H1 (cell line): Measurements from ENCODE around the gene GALNT12. TPM values are rescaled to one million over a fixed set of nuclear protein-coding genes. Genes with fewer than 3 reads are reported as not detected.

Experiments used
- CTCF ChIA-PET: fragments of 300-600 bp; sonication (Branson Sonifier 250); formaldehyde crosslinking; loops from one replicate; lab custom pipeline; 2021; ENCODE audit not compliant: partially characterized antibody; lab: Charles Lee
- POLR2A ChIA-PET: fragments of 300-600 bp; sonication (Branson Sonifier 250); formaldehyde crosslinking; loops from one replicate; lab custom pipeline; 2021; ENCODE audit warnings: inconsistent platforms; ENCODE audit not compliant: partially characterized antibody; lab: Charles Lee
- DNase-seq, 2 experiments: peaks; one replicate each; pipeline versions ENCODE4 v3.0.0 to v3.0.0-alpha.2; 2010 to 2022; ENCODE audit warnings: low spot score in 2 of 2, low read depth in 1 of 2, mixed read lengths in 1 of 2
- FAIRE-seq: peaks from 2 replicates; lab custom pipeline; 2011; peaks lifted over from hg19 to GRCh38; lab: Jason Lieb, UNC
- H2AFZ ChIP-seq: 2 replicates; pipeline ENCODE4 v1.8.1; 2012; ENCODE audit warnings: low read length, inconsistent platforms
- H2AK5ac ChIP-seq: 2 replicates; pipeline ENCODE4 v1.6.1; 2013; ENCODE audit warnings: low read depth, low read length
- H2BK120ac ChIP-seq: replicated peaks from 2 replicates; pipeline ENCODE3; 2013; ENCODE audit warnings: low read depth, low read length, inconsistent platforms
- H2BK12ac ChIP-seq: 2 replicates; pipeline ENCODE4 v1.6.1; 2013; ENCODE audit warnings: low read depth, low read length
- H2BK15ac ChIP-seq: 2 replicates; pipeline ENCODE4 v1.6.1; 2013; ENCODE audit warnings: low read length
- H2BK20ac ChIP-seq: 2 replicates; pipeline ENCODE4 v1.6.1; 2013; ENCODE audit warnings: low read length
- H2BK5ac ChIP-seq: 2 replicates; pipeline ENCODE4 v1.6.1; 2013; ENCODE audit warnings: low read depth, low read length
- H3K14ac ChIP-seq: 2 replicates; pipeline ENCODE4 v1.6.1; 2013; ENCODE audit warnings: inconsistent platforms; ENCODE audit not compliant: insufficient read length
- H3K18ac ChIP-seq: 2 replicates; pipeline ENCODE4 v1.6.1; 2013; ENCODE audit warnings: low read length; ENCODE audit errors: extremely low read depth
- H3K23ac ChIP-seq: 2 replicates; pipeline ENCODE4 v1.6.1; 2013; ENCODE audit warnings: inconsistent platforms; ENCODE audit not compliant: insufficient read length
- H3K23me2 ChIP-seq: 2 replicates; pipeline ENCODE4 v1.6.1; 2013; ENCODE audit warnings: low read depth, low read length
- H3K27ac ChIP-seq: 2 replicates; pipeline ENCODE4 v1.6.1; 2011; ENCODE audit warnings: low read depth, low read length, inconsistent platforms
- H3K27me3 ChIP-seq, 4 experiments: replicated peaks in 1 of 4; 1 replicate in 1 of 4; 2 replicates in 3 of 4; pipeline versions ENCODE4 v1.6.1 to v1.8.1; 2011 to 2013; ENCODE audit warnings: low read length in 3 of 4, mild to moderate bottlenecking in 3 of 4, inconsistent platforms in 2 of 4, mixed read lengths in 2 of 4, moderate library complexity in 1 of 4; ENCODE audit not compliant: control insufficient read depth in 3 of 4, insufficient read depth in 3 of 4; ENCODE audit errors: extremely low read depth in 1 of 4
- H3K36me3 ChIP-seq, 4 experiments: 2 replicates each; pipeline versions ENCODE4 v1.6.1 to v1.8.1; 2011 to 2013; ENCODE audit warnings: mild to moderate bottlenecking in 4 of 4, low read length in 3 of 4, moderate library complexity in 2 of 4, control low read depth in 1 of 4, inconsistent platforms in 1 of 4; ENCODE audit not compliant: insufficient read depth in 4 of 4, control insufficient read depth in 2 of 4
- H3K4ac ChIP-seq: replicated peaks from 2 replicates; pipeline ENCODE3; 2013; ENCODE audit warnings: low read length, low read depth, mixed read lengths, inconsistent platforms; ENCODE audit not compliant: insufficient read length
- H3K4me1 ChIP-seq, 4 experiments: replicated peaks in 1 of 4; 1 replicate in 1 of 4; 2 replicates in 3 of 4; pipeline versions ENCODE4 v1.6.1 to v1.8.1; 2011 to 2013; ENCODE audit warnings: low read length in 3 of 4, inconsistent platforms in 2 of 4, mixed read lengths in 1 of 4; ENCODE audit not compliant: insufficient read depth in 4 of 4, control insufficient read depth in 3 of 4
- H3K4me2 ChIP-seq, 2 experiments: 2 replicates each; pipeline versions ENCODE4 v1.6.1 to v1.8.1; 2011 to 2013; ENCODE audit warnings: low read depth in 2 of 2, low read length in 2 of 2, control low read depth in 1 of 2, inconsistent platforms in 1 of 2, mild to moderate bottlenecking in 1 of 2; ENCODE audit not compliant: insufficient read depth in 1 of 2
- H3K4me3 ChIP-seq, 4 experiments: fragments of 200-600, 300-600 bp in 1 of 4; sonication (generic), shearing (Covaris generic), sonication (Bioruptor Twin) in 1 of 4; 2 replicates each; pipeline versions ENCODE4 v1.5.1 to v1.8.1; 2011 to 2016; ENCODE audit warnings: low read length in 4 of 4, low read depth in 3 of 4, control low read depth in 2 of 4, inconsistent platforms in 2 of 4, mild to moderate bottlenecking in 2 of 4, mixed read lengths in 1 of 4, moderate library complexity in 1 of 4; ENCODE audit not compliant: insufficient read depth in 2 of 4; ENCODE audit errors: extremely low read depth in 1 of 4
- H3K56ac ChIP-seq: replicated peaks from 2 replicates; pipeline ENCODE3; 2013; ENCODE audit warnings: low read depth, mild to moderate bottlenecking, mixed read lengths, low read length, inconsistent platforms; ENCODE audit not compliant: insufficient read length
- H3K79me1 ChIP-seq: 2 replicates; pipeline ENCODE4 v1.6.1; 2013; ENCODE audit warnings: low read depth, low read length, control low read depth
- H3K79me2 ChIP-seq, 2 experiments: 2 replicates each; pipeline versions ENCODE4 v1.6.1 to v1.8.1; 2012 to 2013; ENCODE audit warnings: low read length in 2 of 2, mild to moderate bottlenecking in 2 of 2, inconsistent platforms in 1 of 2; ENCODE audit not compliant: insufficient read depth in 2 of 2, control insufficient read depth in 1 of 2
- H3K9ac ChIP-seq, 4 experiments: replicated peaks in 1 of 4; 1 replicate in 1 of 4; 2 replicates in 3 of 4; pipeline versions ENCODE4 v1.6.1 to v1.8.1; 2011 to 2013; ENCODE audit warnings: low read depth in 3 of 4, low read length in 3 of 4, control low read depth in 2 of 4, mild to moderate bottlenecking in 2 of 4, moderate library complexity in 2 of 4, inconsistent platforms in 1 of 4; ENCODE audit errors: extremely low read depth in 1 of 4
- H3K9me3 ChIP-seq, 2 experiments: 2 replicates each; pipeline versions ENCODE4 v1.6.1 to v1.8.1; 2012 to 2013; ENCODE audit warnings: mild to moderate bottlenecking in 2 of 2, moderate library complexity in 2 of 2, control low read depth in 1 of 2, inconsistent platforms in 1 of 2, low read depth in 1 of 2, low read length in 1 of 2, mixed read lengths in 1 of 2; ENCODE audit not compliant: insufficient read depth in 2 of 2
- H4K20me1 ChIP-seq, 2 experiments: replicated peaks in 1 of 2; 2 replicates each; pipeline versions ENCODE3 to v1.8.1; 2011 to 2013; ENCODE audit warnings: inconsistent platforms in 2 of 2, low read length in 2 of 2, mild to moderate bottlenecking in 1 of 2; ENCODE audit not compliant: insufficient read depth in 2 of 2, control insufficient read depth in 1 of 2
- H4K5ac ChIP-seq: 2 replicates; pipeline ENCODE4 v1.6.1; 2013; ENCODE audit warnings: low read length, low read depth, mixed read lengths, inconsistent platforms; ENCODE audit not compliant: insufficient read length
- H4K8ac ChIP-seq: 2 replicates; pipeline ENCODE4 v1.8.0; 2013; ENCODE audit warnings: mild to moderate bottlenecking, moderate library complexity, low read length, inconsistent platforms; ENCODE audit not compliant: insufficient read depth; ENCODE audit errors: extremely low read depth
- H4K91ac ChIP-seq: replicated peaks from 2 replicates; pipeline ENCODE3; 2013; ENCODE audit warnings: low read length, mixed read lengths, inconsistent platforms; ENCODE audit not compliant: insufficient read length
- ASH2L ChIP-seq: fragments of 200-600, 300-600 bp; sonication (generic); IDR thresholded peaks from one replicate; pipeline ENCODE4 v1.7.1; 2017; ENCODE audit warnings: low read length
- CTBP2 ChIP-seq: IDR thresholded peaks from 2 replicates; pipeline ENCODE4 v1.7.0; 2011; ENCODE audit warnings: borderline replicate concordance, mild to moderate bottlenecking, moderate library complexity, mixed read lengths, low read length; ENCODE audit not compliant: insufficient read depth, insufficient read length
- GABPA ChIP-seq: IDR thresholded peaks from 2 replicates; pipeline ENCODE4 v1.6.1; 2011; ENCODE audit warnings: mild to moderate bottlenecking, low read length, moderate library complexity, borderline replicate concordance; ENCODE audit not compliant: insufficient read depth
- JUND ChIP-seq: IDR thresholded peaks from 2 replicates; pipeline ENCODE4 v1.6.1; 2011; ENCODE audit warnings: mild to moderate bottlenecking, improper control_type of control experiment, low read length
- KDM1A ChIP-seq: fragments of 200-600, 300-600 bp; sonication (generic); IDR thresholded peaks from 2 replicates; pipeline ENCODE4 v1.7.1; 2016; ENCODE audit warnings: mild to moderate bottlenecking, low read length, borderline replicate concordance
- KDM5A ChIP-seq: fragments of 200-600 bp; IDR thresholded peaks from 2 replicates; pipeline ENCODE4 v1.7.1; 2012; ENCODE audit warnings: mild to moderate bottlenecking, low read length, inconsistent platforms, mixed read lengths
- MAX ChIP-seq: IDR thresholded peaks from 2 replicates; pipeline ENCODE4 v1.6.1; 2012; ENCODE audit warnings: inconsistent platforms
- POU5F1 ChIP-seq: IDR thresholded peaks from 2 replicates; pipeline ENCODE4 v1.6.1; 2011; ENCODE audit warnings: low read depth, mild to moderate bottlenecking, low read length, moderate library complexity
- SP1 ChIP-seq: IDR thresholded peaks from 2 replicates; pipeline ENCODE4 v1.6.1; 2011; ENCODE audit warnings: low read depth, low read length
- SRF ChIP-seq: IDR thresholded peaks from 2 replicates; pipeline ENCODE4 v1.6.1; 2011; ENCODE audit warnings: mild to moderate bottlenecking, low read depth, low read length, moderate library complexity
- TAF1 ChIP-seq: IDR thresholded peaks from 2 replicates; pipeline ENCODE4 v1.6.1; 2011; ENCODE audit warnings: mild to moderate bottlenecking, low read depth, low read length
- TEAD4 ChIP-seq: IDR thresholded peaks from 2 replicates; pipeline ENCODE4 v1.6.1; 2012; ENCODE audit warnings: low read depth, low read length, inconsistent platforms, mixed read lengths
- USF2 ChIP-seq: IDR thresholded peaks from 2 replicates; pipeline ENCODE4 v1.6.1; 2011; ENCODE audit warnings: low read length, improper control_type of control experiment
- ZNF274 ChIP-seq: IDR thresholded peaks from 2 replicates; pipeline ENCODE4 v1.7.0; 2012; ENCODE audit warnings: low read length, borderline replicate concordance; ENCODE audit errors: extremely low read depth
- WGBS, 2 experiments: shearing (Covaris generic) in 1 of 2; methylation state at CpG; one replicate each; pipeline versions ENCODE4 v1.1.6 to v1.1.7; 2013 to 2015; ENCODE audit warnings: low lambda C conversion rate in 2 of 2, mixed read lengths in 2 of 2, inconsistent platforms in 1 of 2, low coverage in 1 of 2, missing lambda C conversion rate in 1 of 2; ENCODE audit not compliant: insufficient replicate concordance in 2 of 2, insufficient coverage in 1 of 2, insufficient read length in 1 of 2; ENCODE audit errors: extremely low coverage in 1 of 2, missing lambda C conversion rate in 1 of 2; 5-methylcytosine and 5-hydroxymethylcytosine counted together
- polyA plus RNA-seq, 7 experiments: library from polyadenylated mRNA; depleted of rRNA in 3 of 7; stranded (reverse) in 5 of 7; unstranded in 2 of 7; fragments of >200 nt in 5 of 7; fragments of 200-250 nt in 2 of 7; gene quantifications; 1 replicate in 5 of 7; 2 replicates in 1 of 7; 4 replicates in 1 of 7; pipeline versions ENCODE4 v1.2.1 to v1.2.3, GENCODE V29; 2011 to 2013; ENCODE audit warnings: missing spikeins in 2 of 7, mixed read lengths in 2 of 7
- total RNA-seq: library from RNA; stranded (reverse); fragmentation: NEBNext Ultra II Directional; extraction: Animal tissue kit (Norgen Biotek cat#: 25700); gene quantifications from 2 replicates; pipeline ENCODE4 v1.2.1, GENCODE V29; 2021

The GALNT12 gene
- total and polyA plus RNA-seq, 2 of the 8 experiments (the other 6 are each of a cell fraction or from before 2014, with no cell fraction given): 16.2 to 19.6 TPM

GRCh38 chr9:98770717-98771116 is 36.8 kb upstream of the GALNT12 start:
- no peak overlapping the region for H2BK5ac ChIP-seq
- WGBS, 2 experiments: 93% methylated on average over 10 of the region's 10 CpGs; no CpG with 5 or more reads in 1 of the 2 experiments
- H3K27ac ChIP-seq: no peak overlapping the region
- no peak overlapping the region for H2BK120ac ChIP-seq
- no peaks in the 10 kb centered on the region for H3K79me1 ChIP-seq
- no peak overlapping the region for H2BK20ac ChIP-seq
- no peak overlapping the region for H4K8ac ChIP-seq
- H3K4me3 ChIP-seq: no peak overlapping the region
- H3K9me3 ChIP-seq: no peaks in the 10 kb centered on the region
- H3K4me2 ChIP-seq: no peak overlapping the region
- no peak overlapping the region for H3K14ac ChIP-seq
- H4K5ac ChIP-seq: no peak overlapping the region
- peaks cover 1 to 6% of the 10 kb centered on the region in 2 experiments for H4K20me1 ChIP-seq
- no peaks in the 10 kb centered on the region for H3K23me2 ChIP-seq
- H3K79me2 ChIP-seq: no peaks in the 10 kb centered on the region
- H3K36me3 ChIP-seq: peaks cover 23 to 70% (median 47%) of the 10 kb centered on the region in 4 experiments; a peak in 7 of 8 replicates
- FAIRE-seq (no peak), DNase-seq (no peak)
- H2BK12ac ChIP-seq: no peak overlapping the region
- ChIA-PET CTCF (interaction anchor here (1.0 to 1.4 kb wide), 5 partner anchors 11 to 78 kb away, joined by 3 to 4 read pairs (median 3); no protein-coding TSS in a partner anchor), POLR2A (no interaction called here)
- no peak overlapping the region for H3K18ac ChIP-seq
- H3K4me1 ChIP-seq: no peaks in the 10 kb centered on the region; a peak in 2 of 7 replicates
- H2AK5ac ChIP-seq: no peak overlapping the region
- no peaks in the 10 kb centered on the region for H3K27me3 ChIP-seq
- no peak overlapping the region for H2BK15ac ChIP-seq
- H3K23ac ChIP-seq: no peak overlapping the region
- H3K56ac ChIP-seq: no peak overlapping the region
- H3K4ac ChIP-seq: no peak overlapping the region
- no peak overlapping the region for H3K9ac ChIP-seq
- no peak overlapping the region for H4K91ac ChIP-seq
- no peak overlapping the region for H2AFZ ChIP-seq
- no peak for TF ChIP-seq KDM1A
- no peak for TF ChIP-seq ASH2L
- no peak for TF ChIP-seq JUND
- TF ChIP-seq USF2: no peak
- no peak for TF ChIP-seq SRF
- no peak for TF ChIP-seq KDM5A
- TF ChIP-seq SP1: no peak
- no peak for TF ChIP-seq TEAD4
- TF ChIP-seq GABPA: no peak
- no peak for TF ChIP-seq MAX
- TF ChIP-seq ZNF274: no peak
- no peak for TF ChIP-seq TAF1
- no peak for TF ChIP-seq POU5F1
- TF ChIP-seq CTBP2: no peak
